Measurements from ENCODE around the gene RHOT2.
A peak's percentile ranks its signal among the peaks of the same experiment; 100 is the strongest.

The RHOT2 gene

GRCh38 chr16:628321-629061 lies 39.4 kb upstream of the RHOT2 start:
- in situ Hi-C loops (cut with HindIII; ENCODE audit: low pct_unique_long_range_greater_than_20kb, low sequenced_read_pairs), result no loop called here
- no peak for DNase-seq (ENCODE audit: low read depth in 1 of 2, low spot score in 1 of 2)
- TF ChIP-seq JUND (IDR thresholded peaks at IDR 0.05; ENCODE audit: low read depth), result no peak

- no peak for DNase-seq (ENCODE audit: low read depth in 1 of 2, low spot score in 1 of 2)
- in situ Hi-C loops (cut with HindIII; ENCODE audit: low pct_unique_long_range_greater_than_20kb, low sequenced_read_pairs), result no loop called here
- TF ChIP-seq JUND (IDR thresholded peaks at IDR 0.05; ENCODE audit: low read depth), result no peak
These were observed 38.6 kb upstream of the RHOT2 start for GRCh38 chr16:629185-629832.

DNA sequence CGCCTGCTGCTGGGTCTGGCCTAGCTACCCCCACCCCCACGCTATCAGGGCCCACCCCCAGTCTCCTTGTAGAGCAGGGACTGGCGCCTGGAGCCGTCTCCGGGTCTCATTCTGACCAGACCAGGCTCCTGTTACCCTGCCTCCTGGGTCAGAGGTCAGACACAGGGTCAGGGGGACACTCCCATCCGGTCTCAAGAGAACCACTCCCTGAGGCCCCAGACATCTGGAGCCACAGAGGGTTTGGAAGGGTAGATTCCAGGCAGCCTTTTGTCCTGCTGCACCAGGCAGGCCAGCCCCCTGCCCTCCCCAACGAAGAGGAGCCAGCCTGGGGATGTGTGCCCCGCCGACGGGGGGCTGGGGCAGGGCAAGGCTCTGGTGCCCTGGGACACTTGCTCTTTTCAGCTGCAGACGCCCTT lies 38.1 kb upstream of the RHOT2 start:
- in situ Hi-C loops (cut with HindIII; ENCODE audit: low pct_unique_long_range_greater_than_20kb, low sequenced_read_pairs), result no loop called here
- TF ChIP-seq JUND (IDR thresholded peaks at IDR 0.05; ENCODE audit: low read depth), result no peak
- DNase-seq (ENCODE audit: low read depth in 1 of 2, low spot score in 1 of 2), result no peak

- TF ChIP-seq JUND (IDR thresholded peaks at IDR 0.05; ENCODE audit: low read depth), result no peak
These were observed 37.6 kb upstream of the RHOT2 start for GRCh38 chr16:630249-630814.

DNA sequence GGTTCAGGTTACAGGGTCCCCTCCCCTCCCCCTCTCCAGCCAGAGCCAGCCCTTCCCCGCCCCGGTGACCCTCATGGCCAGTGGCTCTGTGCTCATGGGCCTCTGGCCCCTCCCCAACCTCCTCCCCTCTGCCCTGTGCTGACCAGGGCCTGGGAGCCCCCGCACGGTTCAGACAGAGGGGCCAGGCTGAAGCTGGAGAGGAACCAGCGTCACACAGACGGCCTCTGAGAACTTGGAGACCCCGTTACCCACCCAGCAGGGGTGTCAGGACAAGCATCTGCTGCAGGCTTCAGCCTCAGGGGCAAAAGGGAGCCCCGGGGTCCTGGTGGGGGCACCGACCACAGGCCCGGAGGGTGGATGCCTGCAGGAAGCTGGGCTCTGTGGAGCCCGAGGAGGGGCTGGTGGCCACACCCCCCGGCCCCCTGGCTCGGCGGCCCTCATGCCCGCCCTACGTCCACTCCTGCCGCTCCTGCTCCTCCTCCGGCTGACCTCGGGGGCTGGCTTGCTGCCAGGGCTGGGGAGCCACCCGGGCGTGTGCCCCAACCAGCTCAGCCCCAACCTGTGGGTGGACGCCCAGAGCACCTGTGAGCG lies 37.0 kb upstream of the RHOT2 start, which contains the start of gene WFIKKN1:
TSS of gene WFIKKN1 (plus strand) at position 171 of the 591 bp plus-strand sequence. CDS start at position 440, 269 bp downstream.
- in situ Hi-C loops (cut with HindIII; ENCODE audit: low pct_unique_long_range_greater_than_20kb, low sequenced_read_pairs), result no loop called here
- no peak for TF ChIP-seq JUND (IDR thresholded peaks at IDR 0.05; ENCODE audit: low read depth)
- DNase-seq (ENCODE audit: low read depth in 1 of 2, low spot score in 1 of 2), result peak in 1 of 2 experiments; percentile 53

More at GRCh38 chr16:630249-630814, 37.6 kb upstream of the RHOT2 start:
- no peak for DNase-seq (ENCODE audit: low read depth in 1 of 2, low spot score in 1 of 2)
- in situ Hi-C loops (cut with HindIII; ENCODE audit: low pct_unique_long_range_greater_than_20kb, low sequenced_read_pairs), result no loop called here

DNA sequence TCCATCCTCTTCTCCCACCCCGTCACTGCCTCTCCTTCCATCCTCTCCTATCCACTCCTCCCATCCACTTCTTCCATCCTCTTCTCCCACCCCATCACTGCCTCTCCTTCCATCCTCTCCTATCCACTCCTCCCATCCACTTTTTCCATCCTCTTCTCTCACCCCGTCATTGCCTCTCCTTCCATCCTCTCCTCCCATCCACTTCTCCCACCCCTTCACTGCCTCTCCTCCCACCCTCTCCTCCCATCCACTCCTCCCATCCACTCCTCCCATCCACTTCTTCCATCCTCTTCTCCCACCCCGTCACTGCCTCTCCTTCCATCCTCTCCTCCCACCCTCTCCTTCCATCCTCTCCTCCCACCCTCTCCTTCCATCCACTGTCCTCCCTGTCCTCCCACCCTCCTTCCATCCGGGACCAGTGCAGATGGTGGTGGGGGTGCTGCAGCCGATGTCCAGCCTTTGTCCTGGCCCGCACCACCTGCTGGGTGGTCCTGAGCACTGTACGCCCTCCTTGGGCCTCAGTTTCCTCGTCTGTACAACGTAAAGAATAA lies 36.0 kb upstream of the RHOT2 start:
- TF ChIP-seq JUND (IDR thresholded peaks at IDR 0.05; ENCODE audit: low read depth), result no peak
- no peak for DNase-seq (ENCODE audit: low read depth in 1 of 2, low spot score in 1 of 2)
- in situ Hi-C loops (cut with HindIII; ENCODE audit: low pct_unique_long_range_greater_than_20kb, low sequenced_read_pairs), result no loop called here

DNA sequence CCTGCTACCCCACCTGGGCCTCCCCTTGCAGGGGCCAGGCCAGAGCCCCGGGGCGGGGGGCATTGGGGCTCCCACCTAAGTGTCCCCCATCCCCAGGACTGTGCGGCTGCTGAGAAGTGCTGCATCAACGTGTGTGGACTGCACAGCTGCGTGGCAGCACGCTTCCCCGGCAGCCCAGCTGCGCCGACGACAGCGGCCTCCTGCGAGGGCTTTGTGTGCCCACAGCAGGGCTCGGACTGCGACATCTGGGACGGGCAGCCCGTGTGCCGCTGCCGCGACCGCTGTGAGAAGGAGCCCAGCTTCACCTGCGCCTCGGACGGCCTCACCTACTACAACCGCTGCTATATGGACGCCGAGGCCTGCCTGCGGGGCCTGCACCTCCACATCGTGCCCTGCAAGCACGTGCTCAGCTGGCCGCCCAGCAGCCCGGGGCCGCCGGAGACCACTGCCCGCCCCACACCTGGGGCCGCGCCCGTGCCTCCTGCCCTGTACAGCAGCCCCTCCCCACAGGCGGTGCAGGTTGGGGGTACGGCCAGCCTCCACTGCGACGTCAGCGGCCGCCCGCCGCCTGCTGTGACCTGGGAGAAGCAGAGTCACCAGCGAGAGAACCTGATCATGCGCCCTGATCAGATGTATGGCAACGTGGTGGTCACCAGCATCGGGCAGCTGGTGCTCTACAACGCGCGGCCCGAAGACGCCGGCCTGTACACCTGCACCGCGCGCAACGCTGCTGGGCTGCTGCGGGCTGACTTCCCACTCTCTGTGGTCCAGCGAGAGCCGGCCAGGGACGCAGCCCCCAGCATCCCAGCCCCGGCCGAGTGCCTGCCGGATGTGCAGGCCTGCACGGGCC lies 35.2 kb upstream of the RHOT2 start:
- in situ Hi-C loops (cut with HindIII; ENCODE audit: low pct_unique_long_range_greater_than_20kb, low sequenced_read_pairs), result no loop called here
- no peak for DNase-seq (ENCODE audit: low read depth in 1 of 2, low spot score in 1 of 2)
- no peak for TF ChIP-seq JUND (IDR thresholded peaks at IDR 0.05; ENCODE audit: low read depth)

DNA sequence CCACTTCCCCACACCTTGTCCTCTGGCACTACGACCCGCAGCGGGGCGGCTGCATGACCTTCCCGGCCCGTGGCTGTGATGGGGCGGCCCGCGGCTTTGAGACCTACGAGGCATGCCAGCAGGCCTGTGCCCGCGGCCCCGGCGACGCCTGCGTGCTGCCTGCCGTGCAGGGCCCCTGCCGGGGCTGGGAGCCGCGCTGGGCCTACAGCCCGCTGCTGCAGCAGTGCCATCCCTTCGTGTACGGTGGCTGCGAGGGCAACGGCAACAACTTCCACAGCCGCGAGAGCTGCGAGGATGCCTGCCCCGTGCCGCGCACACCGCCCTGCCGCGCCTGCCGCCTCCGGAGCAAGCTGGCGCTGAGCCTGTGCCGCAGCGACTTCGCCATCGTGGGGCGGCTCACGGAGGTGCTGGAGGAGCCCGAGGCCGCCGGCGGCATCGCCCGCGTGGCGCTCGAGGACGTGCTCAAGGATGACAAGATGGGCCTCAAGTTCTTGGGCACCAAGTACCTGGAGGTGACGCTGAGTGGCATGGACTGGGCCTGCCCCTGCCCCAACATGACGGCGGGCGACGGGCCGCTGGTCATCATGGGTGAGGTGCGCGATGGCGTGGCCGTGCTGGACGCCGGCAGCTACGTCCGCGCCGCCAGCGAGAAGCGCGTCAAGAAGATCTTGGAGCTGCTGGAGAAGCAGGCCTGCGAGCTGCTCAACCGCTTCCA lies 34.4 kb upstream of the RHOT2 start:
- no peak for DNase-seq (ENCODE audit: low read depth in 1 of 2, low spot score in 1 of 2)
- in situ Hi-C loops (cut with HindIII; ENCODE audit: low pct_unique_long_range_greater_than_20kb, low sequenced_read_pairs), result no loop called here
- no peak for TF ChIP-seq JUND (IDR thresholded peaks at IDR 0.05; ENCODE audit: low read depth)

GRCh38 chr16:634051-634670 lies 33.8 kb upstream of the RHOT2 start:
- TF ChIP-seq JUND (IDR thresholded peaks at IDR 0.05; ENCODE audit: low read depth), result no peak
- DNase-seq (ENCODE audit: low read depth in 1 of 2, low spot score in 1 of 2), result no peak
- in situ Hi-C loops (cut with HindIII; ENCODE audit: low pct_unique_long_range_greater_than_20kb, low sequenced_read_pairs), result no loop called here

- in situ Hi-C loops (cut with HindIII; ENCODE audit: low pct_unique_long_range_greater_than_20kb, low sequenced_read_pairs), result no loop called here
- DNase-seq (ENCODE audit: low read depth in 1 of 2, low spot score in 1 of 2), result no peak
- no peak for TF ChIP-seq JUND (IDR thresholded peaks at IDR 0.05; ENCODE audit: low read depth)
These were observed 32.9 kb upstream of the RHOT2 start for GRCh38 chr16:634996-635395.
